ENCODE results near the gene GABBR2. TPM values are rescaled to one million over a fixed set of nuclear protein-coding genes. Genes with fewer than 3 reads are reported as not detected.
"Not testable (repeated sequence)": the region's sequence is repeated elsewhere in the genome, so short reads cannot be mapped to it uniquely, and the experiment has no call there.

Gene GABBR2
- total RNA-seq, 4 donors from 2014 or later: under 0.01 to 0.62 TPM; not detected in 2

DNA sequence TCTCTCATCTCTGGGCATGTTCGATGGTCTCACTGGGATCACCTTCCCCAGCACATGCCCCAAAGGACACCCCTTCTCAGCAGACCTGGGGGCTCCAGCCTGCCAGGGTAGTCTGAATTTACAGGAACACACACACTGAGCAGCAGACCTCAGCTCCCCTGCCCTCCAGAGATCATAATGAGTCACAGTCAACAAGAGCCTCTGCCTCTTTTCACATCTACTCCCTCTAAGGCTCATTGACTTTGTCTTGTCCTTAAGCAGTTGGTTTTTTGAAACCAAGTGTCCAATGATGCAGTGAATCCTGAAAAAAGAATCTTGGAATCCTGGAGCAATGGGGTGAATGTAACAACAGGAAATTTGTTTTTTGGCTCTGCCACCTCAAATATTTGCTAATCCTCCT is 20.8 kb downstream of the GABBR2 start:
- DNase-seq: no peak
- H3K36me3 ChIP-seq: no peaks in the 10 kb centered on the region
- H3K27me3 ChIP-seq: no peaks in the 10 kb centered on the region
- no peak overlapping the region for H3K27ac ChIP-seq
- H3K9me3 ChIP-seq: no peaks in the 10 kb centered on the region
- H3K4me1 ChIP-seq: no peaks in the 10 kb centered on the region
- H3K4me3 ChIP-seq: no peak overlapping the region
- TF ChIP-seq POLR2A (IDR thresholded peaks at IDR 0.05): no peak
- TF ChIP-seq, protein P1, sequence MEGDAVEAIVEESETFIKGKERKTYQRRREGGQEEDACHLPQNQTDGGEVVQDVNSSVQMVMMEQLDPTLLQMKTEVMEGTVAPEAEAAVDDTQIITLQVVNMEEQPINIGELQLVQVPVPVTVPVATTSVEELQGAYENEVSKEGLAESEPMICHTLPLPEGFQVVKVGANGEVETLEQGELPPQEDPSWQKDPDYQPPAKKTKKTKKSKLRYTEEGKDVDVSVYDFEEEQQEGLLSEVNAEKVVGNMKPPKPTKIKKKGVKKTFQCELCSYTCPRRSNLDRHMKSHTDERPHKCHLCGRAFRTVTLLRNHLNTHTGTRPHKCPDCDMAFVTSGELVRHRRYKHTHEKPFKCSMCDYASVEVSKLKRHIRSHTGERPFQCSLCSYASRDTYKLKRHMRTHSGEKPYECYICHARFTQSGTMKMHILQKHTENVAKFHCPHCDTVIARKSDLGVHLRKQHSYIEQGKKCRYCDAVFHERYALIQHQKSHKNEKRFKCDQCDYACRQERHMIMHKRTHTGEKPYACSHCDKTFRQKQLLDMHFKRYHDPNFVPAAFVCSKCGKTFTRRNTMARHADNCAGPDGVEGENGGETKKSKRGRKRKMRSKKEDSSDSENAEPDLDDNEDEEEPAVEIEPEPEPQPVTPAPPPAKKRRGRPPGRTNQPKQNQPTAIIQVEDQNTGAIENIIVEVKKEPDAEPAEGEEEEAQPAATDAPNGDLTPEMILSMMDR (IDR thresholded peaks at IDR 0.05): no peak
- intact Hi-C loops (cut with DNase I; ENCODE audit: low total_unique reads): no loop called here

DNA sequence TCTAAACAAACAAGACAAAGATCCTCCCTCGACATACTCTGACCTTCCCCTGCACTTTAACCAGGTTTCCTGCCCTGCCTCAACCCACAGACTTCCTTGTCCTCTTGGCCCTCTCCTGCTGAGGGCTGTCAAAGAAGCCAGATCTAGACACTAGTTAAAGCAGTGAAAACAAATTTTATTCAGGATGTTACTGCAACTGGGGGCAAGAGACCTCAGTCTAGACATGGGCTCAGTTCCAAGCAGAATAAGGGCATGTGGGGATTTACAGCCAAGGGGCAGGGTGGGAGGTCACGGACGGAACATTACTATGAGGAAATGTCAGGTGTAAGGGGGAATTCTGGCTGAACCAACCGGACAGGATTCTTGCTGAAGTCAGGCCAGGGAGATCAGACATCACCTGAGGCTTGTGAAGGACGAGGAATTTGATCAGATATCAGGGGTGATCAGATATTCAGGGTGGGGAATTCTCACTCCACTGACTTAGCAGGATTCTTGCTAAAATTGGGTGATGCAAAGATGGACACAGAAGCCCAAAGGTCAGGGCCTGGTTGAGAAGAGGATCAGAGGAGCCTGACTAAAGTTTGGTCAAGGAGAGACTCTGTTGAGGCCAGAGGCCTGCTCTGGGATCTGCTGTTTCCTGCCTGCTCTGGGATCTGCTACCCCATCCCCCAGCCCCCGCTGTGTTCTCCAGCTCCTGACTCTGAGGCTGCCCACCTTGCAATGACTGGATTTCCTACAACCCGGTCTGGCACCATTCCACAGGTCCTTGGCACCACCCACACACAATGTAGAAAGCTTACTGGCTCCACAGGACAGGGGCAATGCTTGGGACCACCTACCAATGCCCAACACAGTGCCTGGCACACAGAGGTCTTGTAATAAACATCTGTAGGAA is 21.5 kb downstream of the GABBR2 start:
- no peaks in the 10 kb centered on the region for H3K27me3 ChIP-seq
- no peak for TF ChIP-seq POLR2A (IDR thresholded peaks at IDR 0.05)
- TF ChIP-seq, protein P1 (IDR thresholded peaks at IDR 0.05): no peak
- H3K9me3 ChIP-seq: no peaks in the 10 kb centered on the region
- no peak for DNase-seq
- H3K36me3 ChIP-seq: no peaks in the 10 kb centered on the region
- no peak overlapping the region for H3K4me3 ChIP-seq
- intact Hi-C loops (cut with DNase I; ENCODE audit: low total_unique reads): no loop called here
- no peaks in the 10 kb centered on the region for H3K4me1 ChIP-seq
- H3K27ac ChIP-seq: no peak overlapping the region

DNA sequence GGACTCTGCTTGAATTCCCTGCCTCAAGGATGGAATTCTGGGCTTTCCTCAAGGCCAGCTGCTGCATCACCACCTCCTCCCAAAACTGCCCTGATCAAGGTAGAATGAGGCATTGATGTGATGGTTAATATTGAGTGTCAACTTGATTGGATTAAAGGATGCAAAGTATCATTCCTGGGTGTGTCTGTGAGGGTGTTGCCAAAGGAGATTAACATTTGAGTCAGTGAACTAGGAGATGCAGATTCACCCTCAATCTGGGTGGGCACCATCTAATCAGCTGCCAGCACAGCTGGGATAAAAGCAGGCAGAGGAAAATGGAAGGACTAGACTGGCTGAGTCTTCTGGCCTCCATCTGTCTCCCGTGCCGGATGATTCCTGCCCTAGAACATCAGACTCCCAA is 23.9 kb downstream of the GABBR2 start:
- H3K4me1 ChIP-seq; intact Hi-C loops (cut with DNase I; ENCODE audit: low total_unique reads); H3K36me3 ChIP-seq; H3K9me3 ChIP-seq; H3K27ac ChIP-seq; H3K27me3 ChIP-seq; DNase-seq; H3K4me3 ChIP-seq: not testable (repeated sequence)

- no peak for TF ChIP-seq POLR2A (IDR thresholded peaks at IDR 0.05)
- TF ChIP-seq, protein P1 (IDR thresholded peaks at IDR 0.05): no peak
- H3K9me3 ChIP-seq: no peaks in the 10 kb centered on the region
- no peak for DNase-seq
- no peaks in the 10 kb centered on the region for H3K27me3 ChIP-seq
- intact Hi-C loops (cut with DNase I; ENCODE audit: low total_unique reads): no loop called here
- no peak overlapping the region for H3K27ac ChIP-seq
- H3K4me1 ChIP-seq: no peaks in the 10 kb centered on the region
- H3K36me3 ChIP-seq: no peaks in the 10 kb centered on the region
- H3K4me3 ChIP-seq: no peak overlapping the region
Observed at GRCh38 chr9:98678244-98678842, 30.4 kb downstream of the GABBR2 start.

- Histone ChIP-seq H3K27ac (no peak overlapping the region), H3K36me3 (no peaks in the 10 kb centered on the region), H3K27me3 (no peaks in the 10 kb centered on the region), H3K4me1 (no peaks in the 10 kb centered on the region), H3K4me3 (no peak overlapping the region), H3K9me3 (no peaks in the 10 kb centered on the region)
- no peak for TF ChIP-seq POLR2A (IDR thresholded peaks at IDR 0.05)
- TF ChIP-seq, protein P1 (IDR thresholded peaks at IDR 0.05): no peak
- DNase-seq: no peak
- intact Hi-C loops (cut with DNase I; ENCODE audit: low total_unique reads): no loop called here
Observed at GRCh38 chr9:98673681-98674080, 35.1 kb downstream of the GABBR2 start.

All from uterus (tissue), 4 donors.